ENCODE measurements around the gene DRAXIN. TPM values are rescaled to one million over a fixed set of nuclear protein-coding genes. Genes with fewer than 3 reads are reported as not detected.

The DRAXIN gene
- total RNA-seq, 1 experiment from 2014 or later = 20.5 TPM

- Mint-ChIP-seq H3K27me3 (ENCODE audit: low read depth) (no peaks in the 10 kb centered on the region; the same call in 1 of the 2 replicates), H3K4me3 (no peak overlapping the region), H3K4me1 (peaks cover 14 to 18% of the 10 kb centered on the region in 2 experiments), H3K27ac (no peak overlapping the region), H3K9me3 (no peaks in the 10 kb centered on the region; a peak in 1 of 5 replicates), H3K36me3 (ENCODE audit: insufficient read depth in 1 of 3, low read depth in 3 of 3) (peaks cover 0 to 20% (median 2%) of the 10 kb centered on the region in 3 experiments; a peak in 3 of 7 replicates)
- Histone ChIP-seq H3K27me3 (ENCODE audit: insufficient read depth, low read length) (no peaks in the 10 kb centered on the region), H2BK5ac (ENCODE audit: insufficient read length, low read length) (no peak overlapping the region), H3T11ph (ENCODE audit: low read length) (no peak overlapping the region), H4K20me1 (ENCODE audit: control insufficient read depth, insufficient read depth, insufficient read length) (no peaks in the 10 kb centered on the region), H2BK12ac (ENCODE audit: insufficient read length, low read depth, low read length) (no peak overlapping the region), H3K56ac (ENCODE audit: insufficient read length, low read depth, low read length) (no peak overlapping the region), H2AFZ (ENCODE audit: low read length) (no peak overlapping the region), H3K27ac (ENCODE audit: insufficient read length, low read depth, low read length) (no peak overlapping the region), H3K79me1 (ENCODE audit: insufficient read depth, low read depth, low read length, poor library complexity, severe bottlenecking) (no peaks in the 10 kb centered on the region), H3K79me2 (ENCODE audit: insufficient read depth, low read length) (no peaks in the 10 kb centered on the region), H2BK120ac (ENCODE audit: low read depth, low read length, poor library complexity, severe bottlenecking) (no peak overlapping the region), H3K18ac (ENCODE audit: insufficient read length, low read depth, low read length) (no peak overlapping the region), H3K23ac (ENCODE audit: insufficient read length, low read depth, low read length) (no peak overlapping the region), H3K4me1 (ENCODE audit: insufficient read depth, low read length) (no peaks in the 10 kb centered on the region), H3K14ac (ENCODE audit: insufficient read depth, low read length) (no peak overlapping the region), H3K4me2 (ENCODE audit: insufficient read depth, insufficient read length, low read length) (no peak overlapping the region), H4K5ac (ENCODE audit: insufficient read length, low read depth, low read length) (no peak overlapping the region), H3K4ac (ENCODE audit: low read depth, low read length) (no peak overlapping the region), H3K23me2 (ENCODE audit: insufficient read length, low read depth, low read length, poor library complexity, severe bottlenecking) (no peaks in the 10 kb centered on the region), H2BK15ac (ENCODE audit: low read depth, low read length) (no peak overlapping the region), H4K8ac (replicated peaks; ENCODE audit: insufficient read length, low read depth, low read length) (no peak overlapping the region), H2BK20ac (ENCODE audit: low read depth, low read length, poor library complexity, severe bottlenecking) (no peak overlapping the region), H2AK5ac (ENCODE audit: insufficient read length, low read length) (no peak overlapping the region), H4K91ac (ENCODE audit: insufficient read length, low read depth, low read length) (no peak overlapping the region), H3K9me3 (ENCODE audit: control insufficient read depth, low read depth, low read length) (no peaks in the 10 kb centered on the region), H3K9ac (ENCODE audit: extremely low read depth, insufficient read length, low read length) (no peak overlapping the region)
- WGBS (ENCODE audit: extremely low coverage, insufficient read length, low lambda C conversion rate) = no CpG with 5 or more reads among the region's 4 CpGs
- TF ChIP-seq, protein P1, sequence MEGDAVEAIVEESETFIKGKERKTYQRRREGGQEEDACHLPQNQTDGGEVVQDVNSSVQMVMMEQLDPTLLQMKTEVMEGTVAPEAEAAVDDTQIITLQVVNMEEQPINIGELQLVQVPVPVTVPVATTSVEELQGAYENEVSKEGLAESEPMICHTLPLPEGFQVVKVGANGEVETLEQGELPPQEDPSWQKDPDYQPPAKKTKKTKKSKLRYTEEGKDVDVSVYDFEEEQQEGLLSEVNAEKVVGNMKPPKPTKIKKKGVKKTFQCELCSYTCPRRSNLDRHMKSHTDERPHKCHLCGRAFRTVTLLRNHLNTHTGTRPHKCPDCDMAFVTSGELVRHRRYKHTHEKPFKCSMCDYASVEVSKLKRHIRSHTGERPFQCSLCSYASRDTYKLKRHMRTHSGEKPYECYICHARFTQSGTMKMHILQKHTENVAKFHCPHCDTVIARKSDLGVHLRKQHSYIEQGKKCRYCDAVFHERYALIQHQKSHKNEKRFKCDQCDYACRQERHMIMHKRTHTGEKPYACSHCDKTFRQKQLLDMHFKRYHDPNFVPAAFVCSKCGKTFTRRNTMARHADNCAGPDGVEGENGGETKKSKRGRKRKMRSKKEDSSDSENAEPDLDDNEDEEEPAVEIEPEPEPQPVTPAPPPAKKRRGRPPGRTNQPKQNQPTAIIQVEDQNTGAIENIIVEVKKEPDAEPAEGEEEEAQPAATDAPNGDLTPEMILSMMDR (conservative IDR thresholded peaks at IDR 0.05) = no peak
- DNase-seq = no peak
Observed at GRCh38 chr1:11720525-11720924, 29.0 kb downstream of the DRAXIN start.

All from H9 (cell line).